ENCODE measurements around the gene BRD1.
A peak's percentile ranks its signal among the peaks of the same experiment; 100 is the strongest.

The BRD1 gene

DNA sequence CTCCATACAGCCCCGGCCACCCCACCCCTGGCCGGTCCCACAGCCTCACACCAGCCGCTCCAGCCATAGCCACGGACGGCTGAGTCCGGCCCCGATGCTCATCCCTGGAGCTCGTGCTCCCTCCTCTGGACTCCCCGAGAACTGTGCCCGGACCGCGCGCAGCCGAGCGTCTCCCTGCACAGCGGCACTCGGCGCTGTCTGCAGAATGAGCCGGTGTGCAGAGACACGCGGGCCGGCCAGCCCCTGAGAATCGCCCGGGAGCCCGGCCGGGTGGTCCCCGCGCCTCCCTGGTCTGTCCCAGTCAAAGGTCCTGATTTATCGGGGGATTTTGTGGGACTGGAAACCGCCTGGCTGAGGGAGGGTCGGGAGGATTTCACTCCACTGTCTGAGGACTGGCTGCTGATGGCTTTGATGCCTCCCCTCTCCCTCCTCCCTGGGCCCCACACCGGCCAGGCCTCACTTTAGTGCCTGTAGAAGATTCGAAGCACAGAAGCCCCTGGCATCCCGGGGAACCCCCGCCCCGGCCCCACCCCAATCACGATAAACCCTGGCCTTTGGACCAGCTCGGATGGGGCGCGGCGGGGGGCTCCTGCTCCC is 102.7 kb downstream of the BRD1 start:
- peak; percentile 3 for DNase-seq

DNA sequence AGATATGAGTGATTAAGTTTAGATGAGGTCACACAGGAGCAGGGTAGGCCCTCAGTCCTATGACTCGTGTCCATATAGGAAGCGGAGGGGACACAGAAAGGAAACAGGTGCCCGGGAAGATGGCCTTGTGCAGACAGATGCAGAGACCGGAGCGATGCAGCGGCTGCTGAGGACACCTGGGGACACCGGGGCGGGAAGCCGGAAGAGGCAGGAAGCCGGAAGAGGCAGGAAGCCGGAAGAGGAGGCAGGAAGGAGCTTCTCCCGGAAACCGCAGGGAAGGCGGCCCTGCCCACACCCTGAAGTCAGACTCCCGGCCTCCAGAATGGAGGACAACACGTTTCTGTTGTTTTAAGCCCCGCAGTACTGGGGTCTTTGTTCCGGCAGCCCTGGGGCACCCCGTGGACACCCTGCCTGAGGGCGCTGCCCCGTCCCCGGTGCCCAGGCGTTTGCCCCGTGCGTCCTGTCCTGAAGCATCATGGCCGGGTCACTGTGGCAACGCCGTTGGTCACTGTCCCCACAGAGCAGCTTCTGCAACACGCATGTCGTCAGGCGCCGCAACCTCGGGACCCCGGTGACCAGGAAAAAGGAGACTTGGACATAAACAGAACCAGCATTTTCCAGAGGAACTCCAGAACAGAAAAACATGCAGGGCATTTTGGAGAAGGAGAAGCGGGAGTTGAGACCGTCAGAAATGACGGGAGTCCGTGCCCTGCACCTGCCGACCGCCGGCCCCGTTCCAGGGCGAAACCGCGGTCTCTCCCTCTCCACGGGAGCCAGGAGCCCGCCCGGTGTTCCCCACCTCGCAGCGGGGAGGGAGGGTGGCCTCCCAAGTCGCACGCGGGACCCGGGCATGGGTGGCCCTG is 103.4 kb downstream of the BRD1 start:
- no peak for DNase-seq

DNA sequence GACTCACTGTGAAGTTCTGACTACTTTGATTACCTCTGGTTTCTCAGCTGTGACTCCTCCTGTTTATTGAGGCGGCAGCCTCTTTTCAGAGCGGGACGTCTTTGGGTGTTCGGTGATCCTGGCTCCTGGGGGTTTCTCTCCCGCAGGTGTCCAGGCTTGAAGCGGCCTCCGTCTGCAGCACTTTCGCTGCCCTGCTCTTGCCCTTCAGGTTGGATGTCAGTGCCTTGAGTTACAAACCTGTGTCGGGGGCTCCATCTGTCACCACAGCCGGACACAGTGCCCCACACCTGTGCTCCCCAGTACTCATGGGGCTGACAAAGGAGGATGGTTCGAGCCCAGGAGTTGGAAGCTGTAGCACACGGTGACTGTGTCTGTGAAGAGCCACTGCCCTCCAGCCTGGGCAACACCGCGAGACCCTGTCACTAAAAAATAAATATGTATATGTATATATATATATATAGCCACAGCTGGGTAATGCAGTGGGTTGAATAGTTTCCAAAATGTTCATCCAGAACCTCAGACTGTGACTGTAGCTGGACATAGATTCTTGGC is 104.1 kb downstream of the BRD1 start:
- DNase-seq, result no peak

All from DMS 273 treated with DMSO at 0.1 percent for 48 hours (cell line).